Activated naive CD8-positive, alpha-beta T cell treated with anti-CD3 and anti-CD28 coated beads for 36 hours (primary cell): ENCODE data around the gene LPIN2. TPM values are rescaled to one million over a fixed set of nuclear protein-coding genes. Genes with fewer than 3 reads are reported as not detected.
"Not testable (repeated sequence)": the region's sequence is repeated elsewhere in the genome, so short reads cannot be mapped to it uniquely, and the experiment has no call there.

Source experiments
- DNase-seq: peaks from one replicate; pipeline ENCODE4 v3.0.0; 2021
- H3K27ac Mint-ChIP-seq: one replicate; pipeline ENCODE4 v1.8.0; 2022; ENCODE audit warnings: mild to moderate bottlenecking, moderate library complexity, mixed read lengths
- H3K27me3 Mint-ChIP-seq: one replicate; pipeline ENCODE4 v1.8.0; 2022; ENCODE audit warnings: mild to moderate bottlenecking, mixed read lengths
- H3K36me3 Mint-ChIP-seq: one replicate; pipeline ENCODE4 v1.8.0; 2021; ENCODE audit warnings: mild to moderate bottlenecking, mixed read lengths
- H3K4me1 Mint-ChIP-seq: one replicate; pipeline ENCODE4 v1.8.0; 2021; ENCODE audit warnings: mixed read lengths
- H3K4me3 Mint-ChIP-seq: one replicate; pipeline ENCODE4 v1.8.0; 2022; ENCODE audit warnings: mild to moderate bottlenecking, moderate library complexity, mixed read lengths
- H3K9me3 Mint-ChIP-seq: one replicate; pipeline ENCODE4 v1.8.0; 2022; ENCODE audit warnings: mixed read lengths
- total RNA-seq, 2 experiments: library from RNA; stranded (reverse); gene quantifications; one replicate each; pipeline ENCODE4 v1.2.3, GENCODE V29; 2021

Gene LPIN2
- total RNA-seq, 2 experiments from 2014 or later: 56.1 to 61.5 TPM

GRCh38 chr18:3051718-3052410 is 38.9 kb upstream of the LPIN2 start:
- Mint-ChIP-seq H3K27me3 (no peaks in the 10 kb centered on the region), H3K36me3 (peaks cover 9% of the 10 kb centered on the region), H3K27ac (peak overlapping the region; percentile 14), H3K4me1 (peaks cover 16% of the 10 kb centered on the region), H3K4me3 (no peak overlapping the region), H3K9me3 (peaks cover 11% of the 10 kb centered on the region)
- no peak for DNase-seq

DNA sequence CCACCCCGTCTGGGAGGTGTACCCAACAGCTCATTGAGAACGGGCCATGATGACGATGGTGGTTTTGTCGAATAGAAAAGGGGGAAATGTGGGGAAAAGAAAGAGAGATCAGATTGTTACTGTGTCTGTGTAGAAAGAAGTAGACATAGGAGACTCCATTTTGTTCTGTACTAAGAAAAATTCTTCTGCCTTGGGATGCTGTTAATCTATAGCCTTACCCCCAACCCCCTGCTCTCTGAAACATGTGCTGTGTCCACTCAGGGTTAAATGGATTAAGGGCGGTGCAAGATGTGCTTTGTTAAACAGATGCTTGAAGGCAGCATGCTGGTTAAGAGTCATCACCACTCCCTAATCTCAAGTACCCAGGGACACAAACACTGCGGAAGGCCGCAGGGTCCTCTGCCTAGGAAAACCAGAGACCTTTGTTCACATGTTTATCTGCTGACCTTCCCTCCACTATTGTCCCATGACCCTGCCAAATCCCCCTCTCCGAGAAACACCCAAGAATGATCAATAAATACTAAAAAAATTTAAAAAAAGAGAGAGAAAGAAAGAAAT is 37.0 kb upstream of the LPIN2 start:
- not testable (repeated sequence) for H3K36me3 Mint-ChIP-seq, H3K4me3 Mint-ChIP-seq, H3K27me3 Mint-ChIP-seq, H3K27ac Mint-ChIP-seq, DNase-seq
- Mint-ChIP-seq H3K9me3 (peaks cover 11% of the 10 kb centered on the region), H3K4me1 (peaks cover 31% of the 10 kb centered on the region)

DNA sequence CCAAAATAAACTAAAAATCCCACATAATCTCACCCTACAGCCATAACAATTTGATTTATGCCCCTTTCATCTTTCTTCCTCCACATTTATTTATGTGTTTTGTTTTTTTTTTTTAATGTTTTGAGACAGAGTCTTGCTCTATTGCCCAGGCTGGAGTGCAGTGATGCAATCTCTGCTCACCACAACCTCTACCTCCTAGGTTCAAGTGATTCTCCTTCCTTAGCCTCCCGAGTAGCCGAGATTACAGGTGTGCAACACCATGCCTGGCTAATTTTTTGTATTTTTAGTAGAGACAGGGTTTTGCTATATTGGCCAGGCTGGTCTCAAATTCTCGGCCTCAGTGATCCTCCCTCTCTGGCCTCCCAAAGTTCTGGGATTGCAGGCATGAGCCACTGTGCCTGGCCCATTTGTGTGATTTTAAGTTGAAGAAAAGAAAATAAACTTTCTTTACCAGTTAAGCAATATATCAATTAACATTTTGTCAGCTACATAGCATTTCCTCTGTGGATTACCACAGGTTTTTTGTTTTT is 35.9 kb upstream of the LPIN2 start:
- no peaks in the 10 kb centered on the region for H3K27me3 Mint-ChIP-seq
- H3K4me1 Mint-ChIP-seq: peaks cover 32% of the 10 kb centered on the region

DNA sequence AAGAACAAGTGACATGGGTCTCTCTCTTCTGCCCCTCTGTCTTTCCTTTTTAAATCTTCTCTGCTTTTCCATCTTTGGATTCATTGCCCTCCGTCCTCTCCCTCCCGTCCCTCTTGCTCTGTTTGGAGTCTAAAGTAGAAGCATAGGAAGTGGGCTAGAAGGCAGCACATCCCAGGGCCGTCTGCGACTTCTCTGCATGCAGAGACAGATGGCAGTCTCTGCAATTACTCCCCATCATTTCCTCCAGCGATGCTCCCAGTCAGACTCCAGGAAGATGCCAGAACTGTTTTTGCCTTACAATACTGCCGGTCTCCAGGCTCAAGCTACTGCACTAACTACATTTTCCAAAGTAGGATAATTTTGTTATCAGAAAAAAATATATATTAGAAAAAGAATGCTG is 35.2 kb upstream of the LPIN2 start:
- H3K27ac Mint-ChIP-seq: no peak overlapping the region
- H3K4me3 Mint-ChIP-seq: no peak overlapping the region
- peaks cover 2% of the 10 kb centered on the region for H3K9me3 Mint-ChIP-seq

More for the DNA sequence above, 35.9 kb upstream of the LPIN2 start:
- Mint-ChIP-seq H3K27ac (no peak overlapping the region), H3K9me3 (peaks cover 7% of the 10 kb centered on the region), H3K4me3 (no peak overlapping the region), H3K36me3 (peaks cover 7% of the 10 kb centered on the region)
- DNase-seq: no peak

DNA sequence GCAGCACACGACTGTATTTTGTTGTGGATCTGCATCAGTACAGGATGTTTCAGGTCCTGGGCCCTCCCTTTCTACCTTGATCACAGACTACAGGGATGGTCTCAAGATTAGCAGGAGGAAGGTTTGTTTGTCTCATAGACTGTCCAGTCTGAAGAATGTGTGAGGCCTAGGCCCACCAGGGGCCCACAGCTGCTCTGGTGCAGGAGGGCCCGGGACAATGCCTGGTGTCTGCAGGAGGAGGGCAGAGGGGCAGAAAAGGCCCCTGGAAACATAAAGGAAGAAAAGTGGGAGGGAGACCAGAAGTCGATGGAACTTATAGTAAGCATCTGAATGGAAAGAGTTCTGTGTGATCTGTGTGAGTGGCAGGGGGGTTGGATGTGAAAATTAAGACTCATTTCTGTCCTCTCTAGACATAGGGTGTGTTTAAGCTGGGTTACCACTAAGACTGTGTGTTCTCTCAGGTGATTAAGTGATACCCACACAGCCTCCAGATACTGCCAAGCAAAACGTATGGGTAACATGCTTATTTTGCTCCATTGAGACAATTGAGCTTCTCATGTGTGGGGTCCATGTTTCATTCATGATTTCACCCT is 33.4 kb upstream of the LPIN2 start:
- no peaks in the 10 kb centered on the region for H3K27me3 Mint-ChIP-seq
- H3K4me3 Mint-ChIP-seq: peak overlapping the region; percentile 46
- H3K27ac Mint-ChIP-seq: peak overlapping the region; percentile 62
- no peaks in the 10 kb centered on the region for H3K36me3 Mint-ChIP-seq
- no peaks in the 10 kb centered on the region for H3K9me3 Mint-ChIP-seq
- no peak for DNase-seq
- H3K4me1 Mint-ChIP-seq: peaks cover 20% of the 10 kb centered on the region

More for the DNA sequence above, 35.2 kb upstream of the LPIN2 start:
- Mint-ChIP-seq H3K4me1 (peaks cover 31% of the 10 kb centered on the region), H3K27me3 (no peaks in the 10 kb centered on the region), H3K36me3 (peaks cover 2% of the 10 kb centered on the region)
- DNase-seq: no peak

- H3K36me3 Mint-ChIP-seq: no peaks in the 10 kb centered on the region
- H3K27me3 Mint-ChIP-seq: no peaks in the 10 kb centered on the region
- no peak overlapping the region for H3K27ac Mint-ChIP-seq
- peaks cover 22% of the 10 kb centered on the region for H3K4me1 Mint-ChIP-seq
- no peak overlapping the region for H3K4me3 Mint-ChIP-seq
- no peaks in the 10 kb centered on the region for H3K9me3 Mint-ChIP-seq
- no peak for DNase-seq
These were observed 32.2 kb upstream of the LPIN2 start for GRCh38 chr18:3044931-3045698.

- Mint-ChIP-seq H3K4me1 (peaks cover 27% of the 10 kb centered on the region), H3K27ac (no peak overlapping the region), H3K27me3 (no peaks in the 10 kb centered on the region), H3K36me3 (no peaks in the 10 kb centered on the region), H3K9me3 (no peaks in the 10 kb centered on the region), H3K4me3 (no peak overlapping the region)
- no peak for DNase-seq
These were observed 29.4 kb upstream of the LPIN2 start for GRCh38 chr18:3042379-3042778.

- no peaks in the 10 kb centered on the region for H3K27me3 Mint-ChIP-seq
- no peak overlapping the region for H3K27ac Mint-ChIP-seq
- no peaks in the 10 kb centered on the region for H3K36me3 Mint-ChIP-seq
- H3K4me3 Mint-ChIP-seq: no peak overlapping the region
- no peak for DNase-seq
- peaks cover 27% of the 10 kb centered on the region for H3K4me1 Mint-ChIP-seq
- no peaks in the 10 kb centered on the region for H3K9me3 Mint-ChIP-seq
These were observed 28.9 kb upstream of the LPIN2 start for GRCh38 chr18:3041843-3042242.

DNA sequence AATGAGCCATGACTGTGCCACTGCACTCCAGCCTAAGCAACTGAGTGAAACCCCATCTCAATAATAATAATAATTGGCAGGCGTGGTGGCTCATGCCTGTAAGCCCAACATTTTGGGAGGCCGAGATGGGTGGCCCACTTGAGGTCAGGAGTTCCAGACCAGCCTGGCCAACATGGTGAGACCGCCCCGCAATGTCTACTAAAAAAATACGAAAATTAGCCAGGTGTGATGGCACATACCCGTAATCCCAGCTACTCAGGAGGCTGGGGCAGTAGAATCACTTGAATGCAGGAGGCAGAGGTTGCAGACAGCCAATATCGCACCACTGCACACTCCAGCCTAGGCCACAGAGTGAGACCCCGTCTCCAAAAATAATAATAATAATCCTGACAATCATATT is 27.9 kb upstream of the LPIN2 start:
- DNase-seq: no peak
- H3K27ac Mint-ChIP-seq: no peak overlapping the region

GRCh38 chr18:3040173-3040572 is 27.2 kb upstream of the LPIN2 start:
- Mint-ChIP-seq H3K27me3 (no peaks in the 10 kb centered on the region), H3K4me1 (peaks cover 14% of the 10 kb centered on the region), H3K27ac (no peak overlapping the region), H3K9me3 (no peaks in the 10 kb centered on the region), H3K4me3 (no peak overlapping the region), H3K36me3 (no peaks in the 10 kb centered on the region)
- DNase-seq: no peak

More for the DNA sequence above, 27.9 kb upstream of the LPIN2 start:
- H3K27me3 Mint-ChIP-seq: no peaks in the 10 kb centered on the region
- H3K9me3 Mint-ChIP-seq: no peaks in the 10 kb centered on the region
- no peaks in the 10 kb centered on the region for H3K36me3 Mint-ChIP-seq
- H3K4me1 Mint-ChIP-seq: peaks cover 18% of the 10 kb centered on the region
- no peak overlapping the region for H3K4me3 Mint-ChIP-seq

- Mint-ChIP-seq H3K4me3 (no peak overlapping the region), H3K4me1 (peaks cover 11% of the 10 kb centered on the region), H3K9me3 (no peaks in the 10 kb centered on the region), H3K36me3 (no peaks in the 10 kb centered on the region), H3K27ac (no peak overlapping the region), H3K27me3 (no peaks in the 10 kb centered on the region)
- DNase-seq: no peak
These were observed 24.5 kb upstream of the LPIN2 start for GRCh38 chr18:3037423-3037915.

- no peak for DNase-seq
- no peaks in the 10 kb centered on the region for H3K9me3 Mint-ChIP-seq
- H3K4me1 Mint-ChIP-seq: peaks cover 11% of the 10 kb centered on the region
- H3K4me3 Mint-ChIP-seq: no peak overlapping the region
- H3K36me3 Mint-ChIP-seq: no peaks in the 10 kb centered on the region
- H3K27me3 Mint-ChIP-seq: no peaks in the 10 kb centered on the region
- H3K27ac Mint-ChIP-seq: no peak overlapping the region
These were observed 23.2 kb upstream of the LPIN2 start for GRCh38 chr18:3036108-3036507.

DNA sequence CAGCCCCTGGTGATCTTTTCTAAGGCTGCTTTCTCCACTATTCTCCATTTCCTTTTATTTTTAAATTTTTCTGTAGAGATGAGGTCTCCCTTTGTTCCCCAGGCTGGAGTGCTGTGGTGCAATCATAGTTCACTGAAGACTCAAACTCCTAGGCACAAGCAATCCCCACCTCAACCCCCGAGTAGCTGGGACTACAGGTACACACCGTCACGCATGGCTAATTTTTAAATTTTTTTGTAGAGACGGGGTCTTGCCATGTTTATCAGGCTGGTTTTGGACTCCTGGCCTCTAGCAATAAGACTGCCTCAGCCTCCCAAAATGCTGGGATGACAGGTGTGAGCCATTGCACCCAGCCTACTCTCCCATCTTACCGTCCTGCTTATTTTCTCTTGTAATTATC is 22.7 kb upstream of the LPIN2 start:
- Mint-ChIP-seq H3K27me3 (no peaks in the 10 kb centered on the region), H3K4me1 (peaks cover 11% of the 10 kb centered on the region), H3K9me3 (no peaks in the 10 kb centered on the region), H3K36me3 (no peaks in the 10 kb centered on the region), H3K4me3 (no peak overlapping the region), H3K27ac (no peak overlapping the region)
- DNase-seq: no peak

GRCh38 chr18:3032721-3033120 is 19.8 kb upstream of the LPIN2 start:
- Mint-ChIP-seq H3K4me3 (no peak overlapping the region), H3K9me3 (no peaks in the 10 kb centered on the region), H3K27me3 (no peaks in the 10 kb centered on the region), H3K4me1 (peaks cover 5% of the 10 kb centered on the region), H3K36me3 (no peaks in the 10 kb centered on the region), H3K27ac (no peak overlapping the region)
- no peak for DNase-seq
